HPDE6-E6E7 (cell line): ENCODE measurements around the gene TSEN15.

Experiments
- DNase-seq: peaks from one replicate; pipeline ENCODE4 v3.0.0; 2011; ENCODE audit warnings: missing footprints; ENCODE audit errors: extremely low spot score

TSEN15 gene

GRCh38 chr1:184101571-184101970 is 50.0 kb downstream of the TSEN15 start:
- no peak for DNase-seq

GRCh38 chr1:184110272-184111204 is 59.0 kb downstream of the TSEN15 start:
- no peak for DNase-seq

GRCh38 chr1:184112176-184112948 is 60.8 kb downstream of the TSEN15 start:
- DNase-seq = peak; percentile 27

- DNase-seq = no peak
Observed at GRCh38 chr1:184113251-184113650, 61.7 kb downstream of the TSEN15 start.

GRCh38 chr1:184114818-184115398 is 63.4 kb downstream of the TSEN15 start:
- DNase-seq = no peak

GRCh38 chr1:184116287-184116686 is 64.8 kb downstream of the TSEN15 start:
- DNase-seq = no peak

- DNase-seq = peak; percentile 87
Observed at GRCh38 chr1:184118046-184118445, 66.5 kb downstream of the TSEN15 start.
